HG02840 (cell line): Measurements from ENCODE around the gene HYPK.
"Not testable (repeated sequence)": the region's sequence is repeated elsewhere in the genome, so short reads cannot be mapped to it uniquely, and the experiment has no call there.

Experiments
- ATAC-seq: cut with Tn5 transposase; IDR thresholded peaks from one replicate; pipeline ENCODE4 v1.9.1; 2021; ENCODE audit warnings: mild to moderate bottlenecking, moderate library complexity, moderate number of reproducible peaks; ENCODE audit not compliant: unreplicated experiment, low FRiP score

HYPK gene

GRCh38 chr15:43831519-43832052, 31.2 kb downstream of the HYPK start:
- ATAC-seq, result not testable (repeated sequence)

GRCh38 chr15:43832485-43832884, 32.1 kb downstream of the HYPK start:
- not testable (repeated sequence) for ATAC-seq

GRCh38 chr15:43845421-43845820, 45.0 kb downstream of the HYPK start:
- ATAC-seq, result no peak

- ATAC-seq, result no peak
Observed at GRCh38 chr15:43851251-43851650, 50.9 kb downstream of the HYPK start.

- ATAC-seq, result no peak
Observed at GRCh38 chr15:43852607-43853006, 52.2 kb downstream of the HYPK start.
